GM12874 (cell line): Measurements from ENCODE around the gene ZBED4.

ENCODE experiments used
- TF ChIP-seq, protein P1 (sequence below): IDR thresholded peaks from 2 replicates; pipeline ENCODE4 v1.5.1; 2011; ENCODE audit warnings: low read depth, mild to moderate bottlenecking, control low read depth, low read length, moderate library complexity; ENCODE audit not compliant: insufficient read depth

The ZBED4 gene

DNA sequence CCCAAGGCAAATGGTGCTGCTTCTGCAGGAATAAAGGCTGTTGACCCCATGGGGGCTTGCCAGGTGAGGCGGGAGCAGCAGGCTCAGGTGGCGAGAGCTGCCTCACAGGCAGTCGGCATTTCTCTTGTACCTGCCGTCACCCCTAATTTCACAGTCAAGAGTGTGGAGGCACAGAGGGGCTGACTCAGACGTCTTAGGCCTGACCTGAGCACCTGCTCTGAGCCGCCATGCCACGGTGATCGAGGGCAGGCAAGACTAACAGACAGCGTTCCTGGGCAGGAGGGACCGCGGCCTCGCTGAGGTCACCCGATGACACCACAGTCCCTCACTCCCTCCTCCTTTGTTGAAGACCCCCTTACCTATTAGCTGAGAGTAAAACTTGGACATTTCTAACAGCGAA, 59.4 kb downstream of the ZBED4 start:
- TF ChIP-seq, protein P1, sequence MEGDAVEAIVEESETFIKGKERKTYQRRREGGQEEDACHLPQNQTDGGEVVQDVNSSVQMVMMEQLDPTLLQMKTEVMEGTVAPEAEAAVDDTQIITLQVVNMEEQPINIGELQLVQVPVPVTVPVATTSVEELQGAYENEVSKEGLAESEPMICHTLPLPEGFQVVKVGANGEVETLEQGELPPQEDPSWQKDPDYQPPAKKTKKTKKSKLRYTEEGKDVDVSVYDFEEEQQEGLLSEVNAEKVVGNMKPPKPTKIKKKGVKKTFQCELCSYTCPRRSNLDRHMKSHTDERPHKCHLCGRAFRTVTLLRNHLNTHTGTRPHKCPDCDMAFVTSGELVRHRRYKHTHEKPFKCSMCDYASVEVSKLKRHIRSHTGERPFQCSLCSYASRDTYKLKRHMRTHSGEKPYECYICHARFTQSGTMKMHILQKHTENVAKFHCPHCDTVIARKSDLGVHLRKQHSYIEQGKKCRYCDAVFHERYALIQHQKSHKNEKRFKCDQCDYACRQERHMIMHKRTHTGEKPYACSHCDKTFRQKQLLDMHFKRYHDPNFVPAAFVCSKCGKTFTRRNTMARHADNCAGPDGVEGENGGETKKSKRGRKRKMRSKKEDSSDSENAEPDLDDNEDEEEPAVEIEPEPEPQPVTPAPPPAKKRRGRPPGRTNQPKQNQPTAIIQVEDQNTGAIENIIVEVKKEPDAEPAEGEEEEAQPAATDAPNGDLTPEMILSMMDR: no peak

DNA sequence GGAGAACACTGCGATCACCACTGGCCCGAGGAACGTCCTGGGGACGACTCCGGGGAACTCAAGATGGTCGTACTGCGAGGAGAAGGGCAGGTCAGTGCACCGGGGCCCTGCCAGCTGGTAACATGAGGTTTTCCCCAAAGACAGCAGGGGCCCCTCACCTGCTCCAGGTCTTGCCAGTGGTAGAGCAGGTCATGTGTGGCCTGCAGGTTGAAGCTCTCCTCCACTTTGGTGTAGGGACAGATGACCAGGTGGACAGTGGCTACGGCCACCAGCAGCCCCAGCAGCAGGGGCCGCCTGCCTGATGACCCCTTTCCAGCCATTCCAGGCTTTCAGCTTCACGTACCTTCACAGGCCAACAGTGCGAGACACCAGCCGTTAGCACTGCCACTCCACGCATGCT, 59.8 kb downstream of the ZBED4 start:
- TF ChIP-seq, protein P1: no peak

DNA sequence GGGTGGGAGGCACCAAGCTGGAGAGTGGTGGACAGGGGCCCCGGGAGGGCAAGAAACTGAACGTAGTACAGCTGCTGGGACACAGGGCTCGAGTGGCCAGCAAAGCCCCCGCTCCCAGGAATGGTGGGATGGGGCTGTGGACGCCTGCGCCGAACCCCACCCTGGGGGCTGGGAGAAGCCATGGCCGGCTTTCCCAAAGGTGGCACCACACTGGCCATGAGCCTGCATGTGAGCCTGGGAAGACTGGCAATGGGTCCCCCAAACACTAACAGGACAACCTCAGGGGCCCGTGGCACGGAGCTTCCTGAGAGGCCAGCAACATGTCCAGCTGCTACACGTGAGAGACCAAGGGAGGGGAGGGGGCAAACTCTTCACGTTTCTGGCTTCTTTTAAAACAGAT, 60.6 kb downstream of the ZBED4 start:
- TF ChIP-seq, protein P1: no peak

DNA sequence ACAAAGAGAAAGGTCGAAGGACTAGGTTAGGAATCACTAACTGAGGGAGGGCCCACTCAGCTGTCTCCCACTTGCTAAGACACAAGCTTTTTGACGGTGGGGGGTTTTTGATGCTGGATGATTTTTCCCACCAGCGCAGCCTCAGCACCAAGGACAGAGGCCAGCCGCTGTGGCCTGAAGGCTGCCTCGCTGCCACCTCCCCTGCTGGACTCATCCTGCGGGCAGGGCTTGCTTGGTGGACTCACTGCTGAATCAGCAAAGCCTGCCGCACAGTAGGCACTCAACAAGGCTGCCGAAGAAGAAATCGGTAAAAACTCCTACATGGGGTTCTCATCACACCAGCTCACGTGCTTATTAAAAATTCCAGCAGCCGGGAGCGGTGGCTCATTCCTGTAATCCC, 62.0 kb downstream of the ZBED4 start:
- TF ChIP-seq, protein P1: no peak

DNA sequence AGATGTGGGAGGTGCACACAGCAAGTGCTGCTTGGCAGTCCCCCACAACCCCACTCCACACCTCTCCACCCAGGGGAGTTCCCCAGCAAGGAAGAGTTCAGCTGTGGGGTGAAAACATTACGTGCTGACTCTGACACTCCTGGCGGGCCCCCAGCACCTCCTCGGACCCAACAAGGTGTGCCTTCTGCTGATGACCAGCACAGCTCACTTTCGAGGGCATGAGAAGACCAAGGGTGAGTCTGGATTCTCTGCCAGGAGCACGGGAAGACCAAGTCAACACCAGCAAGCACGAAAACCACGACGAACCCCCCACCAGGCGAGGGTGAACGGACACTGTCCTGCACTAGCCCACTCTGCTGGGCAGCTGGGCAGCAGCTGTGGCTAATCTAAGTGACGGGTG, 63.2 kb downstream of the ZBED4 start:
- TF ChIP-seq, protein P1: no peak

DNA sequence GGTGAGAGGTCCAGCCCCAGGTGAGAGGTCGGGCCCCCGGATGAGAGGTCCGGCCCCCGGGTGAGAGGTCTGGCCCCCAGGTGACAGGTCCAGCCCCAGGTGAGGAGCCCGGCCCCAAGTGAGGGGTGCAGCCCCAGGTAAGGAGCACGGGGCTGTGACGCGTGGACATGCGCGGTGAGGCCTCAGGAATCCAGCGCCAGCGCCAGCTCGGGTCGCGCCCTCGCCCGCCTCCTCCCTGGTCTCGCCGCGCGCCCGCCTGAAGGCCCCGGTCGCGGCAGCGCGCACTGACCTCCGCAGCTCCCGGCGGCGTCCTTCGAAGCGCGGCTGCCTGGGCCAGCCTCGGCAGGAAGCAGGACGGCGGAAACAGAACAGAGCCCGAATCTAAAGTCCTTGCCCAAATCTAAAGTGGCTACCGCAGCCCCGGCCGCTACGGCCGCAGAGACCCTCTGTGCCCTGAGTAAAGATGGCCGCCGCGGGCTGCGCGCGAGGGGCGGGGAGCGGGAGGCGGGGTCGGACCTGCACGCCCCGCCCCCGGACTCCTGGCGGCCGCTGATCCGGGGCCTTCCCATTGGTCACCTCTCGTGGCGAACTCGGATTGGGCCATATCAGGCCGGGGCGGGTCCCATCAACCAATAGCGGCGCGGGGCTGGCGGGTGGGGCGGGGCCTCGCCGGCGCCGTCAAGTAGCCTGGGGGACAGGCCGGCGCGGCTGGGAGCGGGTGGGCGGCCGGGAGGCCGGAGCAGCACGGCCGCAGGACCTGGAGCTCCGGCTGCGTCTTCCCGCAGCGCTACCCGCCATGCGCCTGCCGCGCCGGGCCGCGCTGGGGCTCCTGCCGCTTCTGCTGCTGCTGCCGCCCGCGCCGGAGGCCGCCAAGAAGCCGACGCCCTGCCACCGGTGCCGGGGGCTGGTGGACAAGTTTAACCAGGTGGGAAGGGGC, 64.6 kb downstream of the ZBED4 start, which contains the start of the genes ALG12 and CRELD2:
TSS of gene ALG12 (minus strand) at position 465 of the 937 bp plus-strand sequence. CDS start 4,673 bp downstream, outside the sequence.
TSS of gene CRELD2 (plus strand) at position 661 of the 937 bp plus-strand sequence. CDS start at position 797, 136 bp downstream.
- TF ChIP-seq, protein P1: no peak

DNA sequence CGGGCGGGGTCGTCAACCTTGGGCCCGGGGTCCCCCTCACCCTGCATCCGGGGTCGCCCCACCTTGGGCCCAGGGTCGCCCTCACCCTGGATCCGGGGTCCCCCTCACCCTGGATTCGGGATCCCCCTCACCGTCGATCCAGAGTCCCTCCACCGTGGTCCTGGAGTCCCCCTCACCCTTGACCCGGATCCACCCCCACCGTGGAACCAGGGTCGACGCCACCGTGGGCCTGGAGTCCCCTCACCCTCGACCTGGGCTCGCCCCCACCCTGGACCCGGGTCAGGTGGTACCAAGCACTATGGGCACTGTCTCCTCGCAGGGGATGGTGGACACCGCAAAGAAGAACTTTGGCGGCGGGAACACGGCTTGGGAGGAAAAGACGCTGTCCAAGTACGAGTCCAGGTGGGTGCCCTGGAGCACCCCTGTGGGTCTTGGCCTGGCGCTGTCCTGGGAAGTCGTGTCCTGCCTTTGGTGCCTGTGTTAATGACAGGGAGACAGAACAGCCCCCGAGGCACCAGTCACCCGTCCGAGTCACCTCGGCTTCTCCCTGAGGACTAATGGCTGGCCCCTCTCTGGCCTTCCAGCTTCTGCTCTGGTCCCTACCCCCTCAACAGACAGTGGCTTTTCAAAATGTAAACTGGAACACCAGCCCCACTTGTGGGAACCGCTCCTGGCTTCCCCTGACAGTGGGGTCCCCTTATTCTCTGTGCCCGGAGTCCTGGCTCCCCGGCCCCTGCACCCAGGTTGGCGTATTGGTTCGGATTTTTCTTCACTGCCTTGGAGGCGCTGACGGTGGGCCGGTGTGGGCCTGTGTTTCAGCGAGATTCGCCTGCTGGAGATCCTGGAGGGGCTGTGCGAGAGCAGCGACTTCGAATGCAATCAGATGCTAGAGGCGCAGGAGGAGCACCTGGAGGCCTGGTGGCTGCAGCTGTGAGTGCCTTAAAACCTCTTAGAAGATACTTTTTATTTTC, 65.6 kb downstream of the ZBED4 start:
- TF ChIP-seq, protein P1: no peak
